Keratinocyte (primary cell): ENCODE measurements around the gene RTKN. TPM values are rescaled to one million over a fixed set of nuclear protein-coding genes. Genes with fewer than 3 reads are reported as not detected.

ENCODE experiments used
- DNase-seq: peaks from one replicate; pipeline ENCODE4 v3.0.0-alpha.2; 2011; ENCODE audit warnings: low read depth, missing footprints, low spot score
- FAIRE-seq: peaks from 2 replicates; lab custom pipeline; 2011; peaks lifted over from hg19 to GRCh38; lab: Jason Lieb, UNC
- H2AFZ ChIP-seq: 2 replicates; pipeline ENCODE4 v1.6.0; 2012; ENCODE audit warnings: low read length, control low read depth, inconsistent platforms; ENCODE audit not compliant: control insufficient read depth
- H3K27ac ChIP-seq: 2 replicates; pipeline ENCODE4 v1.5.1; 2011; ENCODE audit warnings: low read length; ENCODE audit not compliant: control insufficient read depth, insufficient read depth
- H3K27me3 ChIP-seq: 3 replicates; pipeline ENCODE4 v1.6.0; 2011; ENCODE audit warnings: low read length; ENCODE audit not compliant: control insufficient read depth, insufficient read depth; ENCODE audit errors: extremely low read depth
- H3K36me3 ChIP-seq, 2 experiments: 2 replicates in 1 of 2; 3 replicates in 1 of 2; pipeline ENCODE4 v1.5.1; 2011; ENCODE audit warnings: low read length in 2 of 2, mild to moderate bottlenecking in 1 of 2; ENCODE audit not compliant: control insufficient read depth in 2 of 2, insufficient read depth in 2 of 2; ENCODE audit errors: extremely low read depth in 1 of 2
- H3K4me1 ChIP-seq: 3 replicates; pipeline ENCODE4 v1.5.1; 2011; ENCODE audit warnings: low read length; ENCODE audit not compliant: control insufficient read depth, insufficient read depth; ENCODE audit errors: extremely low read depth
- H3K4me2 ChIP-seq: 3 replicates; pipeline ENCODE4 v1.6.0; 2011; ENCODE audit warnings: low read depth, low read length; ENCODE audit not compliant: control insufficient read depth, insufficient read depth; ENCODE audit errors: extremely low read depth
- H3K4me3 ChIP-seq, 3 experiments: fragments of 200-600 bp in 1 of 3; sonication (generic) in 1 of 3; 2 replicates in 2 of 3; 3 replicates in 1 of 3; pipeline ENCODE4 v1.5.1; 2011 to 2016; ENCODE audit warnings: low read length in 3 of 3, mild to moderate bottlenecking in 3 of 3, control low read depth in 2 of 3, inconsistent platforms in 1 of 3, low read depth in 1 of 3, mixed read lengths in 1 of 3, mixed run types in 1 of 3, moderate library complexity in 1 of 3; ENCODE audit not compliant: control insufficient read depth in 2 of 3, insufficient read depth in 2 of 3; ENCODE audit errors: extremely low read depth in 1 of 3
- H3K79me2 ChIP-seq: 2 replicates; pipeline ENCODE4 v1.6.0; 2012; ENCODE audit warnings: low read length; ENCODE audit not compliant: control insufficient read depth, insufficient read depth
- H3K9ac ChIP-seq: 3 replicates; pipeline ENCODE4 v1.6.0; 2011; ENCODE audit warnings: low read length; ENCODE audit not compliant: control insufficient read depth, insufficient read depth; ENCODE audit errors: extremely low read depth
- H3K9me1 ChIP-seq: 3 replicates; pipeline ENCODE4 v1.6.0; 2011; ENCODE audit warnings: low read length; ENCODE audit not compliant: control insufficient read depth, insufficient read depth; ENCODE audit errors: extremely low read depth
- H3K9me3 ChIP-seq: 2 replicates; pipeline ENCODE4 v1.5.1; 2012; ENCODE audit warnings: low read depth, low read length; ENCODE audit not compliant: control insufficient read depth
- H4K20me1 ChIP-seq: 3 replicates; pipeline ENCODE4 v1.6.0; 2011; ENCODE audit warnings: low read length; ENCODE audit not compliant: control insufficient read depth, insufficient read depth; ENCODE audit errors: extremely low read depth
- CTCF ChIP-seq, 3 experiments: IDR thresholded peaks in 1 of 3; conservative IDR thresholded peaks in 1 of 3; optimal IDR thresholded peaks in 1 of 3; 2 replicates in 2 of 3; 3 replicates in 1 of 3; pipeline versions ENCODE3 to v1.5.1; 2011; ENCODE audit warnings: low read length in 3 of 3, mild to moderate bottlenecking in 3 of 3, moderate library complexity in 2 of 3, control low read depth in 1 of 3, inconsistent platforms in 1 of 3; ENCODE audit not compliant: insufficient read depth in 2 of 3; ENCODE audit errors: extremely low read depth in 1 of 3
- EZH2 ChIP-seq: IDR thresholded peaks from one replicate; pipeline ENCODE4 v1.6.1; 2012; ENCODE audit warnings: inconsistent platforms, mild to moderate bottlenecking, low read length, moderate library complexity
- dilution Hi-C: fragments of 300-500 bp; cut with MboI; formaldehyde crosslinking; loops from one replicate; pipeline ENCODE4 v1.7.0; 2020; ENCODE audit warnings: low sequenced_read_pairs; ENCODE audit not compliant: extremely low pct_ligation_motif_present
- polyA plus RNA-seq, 5 experiments: library from polyadenylated mRNA; depleted of rRNA in 3 of 5; stranded (reverse) in 3 of 5; stranded (forward) in 1 of 5; unstranded in 1 of 5; fragments of >200 nt; gene quantifications; 1 replicate in 1 of 5; 2 replicates in 3 of 5; 3 replicates in 1 of 5; pipeline versions ENCODE4 v1.2.1 to v1.2.3, GENCODE V29; 2011 to 2012; ENCODE audit warnings: missing spikeins in 2 of 5, low read depth in 1 of 5, low replicate concordance in 1 of 5

The RTKN gene
- polyA plus RNA-seq, 1 donor (not counting 4 experiments of a cell fraction or from before 2014, with no cell fraction given), result 110 TPM

- no peak for TF ChIP-seq EZH2
- TF ChIP-seq CTCF (optimal IDR thresholded peaks at IDR 0.05 in 1 of 3, IDR thresholded peaks at IDR 0.05 in 1 of 3, conservative IDR thresholded peaks at IDR 0.05 in 1 of 3; ENCODE audit: extremely low read depth in 1 of 3, insufficient read depth in 2 of 3, low read length in 3 of 3), result no peak
- H3K9ac ChIP-seq, result peak overlapping the region; percentile 97
- H2AFZ ChIP-seq, result peak overlapping the region; percentile 87
- no peak for FAIRE-seq
- H3K36me3 ChIP-seq, result peaks cover 0 to 6% of the 10 kb centered on the region in 2 experiments
- no peaks in the 10 kb centered on the region for H3K27me3 ChIP-seq
- no peaks in the 10 kb centered on the region for H3K9me3 ChIP-seq
- peaks cover 16% of the 10 kb centered on the region for H3K4me1 ChIP-seq
- peaks cover 42% of the 10 kb centered on the region for H3K79me2 ChIP-seq
- peak overlapping the region; percentile 74 for H3K4me2 ChIP-seq
- DNase-seq, result no peak
- H3K9me1 ChIP-seq, result no peaks in the 10 kb centered on the region
- peaks cover 3% of the 10 kb centered on the region for H4K20me1 ChIP-seq
- peak overlapping the region; percentile 95 for H3K27ac ChIP-seq
- dilution Hi-C loops, result no loop called here
- no peak overlapping the region for H3K4me3 ChIP-seq
Measured at GRCh38 chr2:74392449-74392743, 49.3 kb downstream of the RTKN start.

- H3K9me3 ChIP-seq, result no peaks in the 10 kb centered on the region
- H3K4me3 ChIP-seq, result peak overlapping the region; percentile 70 to 83 (median 73)
- peak overlapping the region; percentile 95 for H3K27ac ChIP-seq
- peak overlapping the region; percentile 93 for H3K4me2 ChIP-seq
- H3K36me3 ChIP-seq, result peaks cover 0 to 6% of the 10 kb centered on the region in 2 experiments
- peak; percentile 95 to 98 (median 96) for TF ChIP-seq CTCF (optimal IDR thresholded peaks at IDR 0.05 in 1 of 3, IDR thresholded peaks at IDR 0.05 in 1 of 3, conservative IDR thresholded peaks at IDR 0.05 in 1 of 3; ENCODE audit: extremely low read depth in 1 of 3, insufficient read depth in 2 of 3, low read length in 3 of 3)
- no peak for TF ChIP-seq EZH2
- peaks cover 48% of the 10 kb centered on the region for H3K79me2 ChIP-seq
- peak; percentile 65 for DNase-seq
- H3K27me3 ChIP-seq, result no peaks in the 10 kb centered on the region
- peaks cover 7% of the 10 kb centered on the region for H4K20me1 ChIP-seq
- peaks cover 16% of the 10 kb centered on the region for H3K4me1 ChIP-seq
- FAIRE-seq, result peak; percentile 72
- peak overlapping the region; percentile 97 for H3K9ac ChIP-seq
- dilution Hi-C loops, result no loop called here
- no peaks in the 10 kb centered on the region for H3K9me1 ChIP-seq
- peak overlapping the region; percentile 95 for H2AFZ ChIP-seq
Measured at GRCh38 chr2:74391580-74392448, 49.9 kb downstream of the RTKN start.
